TTC549 (cell line): ENCODE measurements around the gene PLCG1.

ENCODE experiments used
- FAIRE-seq: peaks from 2 replicates; lab custom pipeline; 2012; peaks lifted over from hg19 to GRCh38; lab: Jason Lieb, UNC

Gene PLCG1

GRCh38 chr20:41180599-41181333, 43.4 kb downstream of the PLCG1 start:
- FAIRE-seq = no peak

GRCh38 chr20:41181567-41181966, 44.2 kb downstream of the PLCG1 start:
- FAIRE-seq = no peak

GRCh38 chr20:41182296-41183212, 45.2 kb downstream of the PLCG1 start:
- FAIRE-seq = no peak

GRCh38 chr20:41183391-41183790, 46.0 kb downstream of the PLCG1 start:
- no peak for FAIRE-seq

- no peak for FAIRE-seq
Observed at GRCh38 chr20:41183831-41184230, 46.5 kb downstream of the PLCG1 start.

- no peak for FAIRE-seq
Observed at GRCh38 chr20:41185013-41185757, 47.8 kb downstream of the PLCG1 start.

- FAIRE-seq = no peak
Observed at GRCh38 chr20:41187668-41188067, 50.3 kb downstream of the PLCG1 start.

- FAIRE-seq = no peak
Observed at GRCh38 chr20:41191562-41192500, 54.5 kb downstream of the PLCG1 start.

- FAIRE-seq = no peak
Observed at GRCh38 chr20:41192575-41192974, 55.2 kb downstream of the PLCG1 start.

- no peak for FAIRE-seq
Observed at GRCh38 chr20:41196653-41197225, 59.4 kb downstream of the PLCG1 start.

- FAIRE-seq = no peak
Observed at GRCh38 chr20:41198443-41198842, 61.1 kb downstream of the PLCG1 start.

GRCh38 chr20:41200446-41201202, 63.3 kb downstream of the PLCG1 start:
- no peak for FAIRE-seq

GRCh38 chr20:41201760-41202159, 64.4 kb downstream of the PLCG1 start:
- FAIRE-seq = no peak

- FAIRE-seq = no peak
Observed at GRCh38 chr20:41202426-41202825, 65.1 kb downstream of the PLCG1 start.

- no peak for FAIRE-seq
Observed at GRCh38 chr20:41203660-41204059, 66.3 kb downstream of the PLCG1 start.

GRCh38 chr20:41204304-41205265, 67.2 kb downstream of the PLCG1 start:
- FAIRE-seq = no peak

GRCh38 chr20:41205313-41205712, 68.0 kb downstream of the PLCG1 start:
- no peak for FAIRE-seq

- FAIRE-seq = no peak
Observed at GRCh38 chr20:41213150-41213820, 75.9 kb downstream of the PLCG1 start.

- FAIRE-seq = no peak
Observed at GRCh38 chr20:41214202-41214601, 76.9 kb downstream of the PLCG1 start.
